Mesodermal cell (in vitro differentiated cells): Measurements from ENCODE around the gene GPR52. TPM values are rescaled to one million over a fixed set of nuclear protein-coding genes. Genes with fewer than 3 reads are reported as not detected.
"Not testable (repeated sequence)": the region's sequence is repeated elsewhere in the genome, so short reads cannot be mapped to it uniquely, and the experiment has no call there.

ENCODE experiments used
- H3K27ac ChIP-seq: 2 replicates; pipeline ENCODE4 v1.7.0; 2013; ENCODE audit warnings: mild to moderate bottlenecking, low read depth, low read length, moderate library complexity; ENCODE audit not compliant: severe bottlenecking
- H3K36me3 ChIP-seq: 2 replicates; pipeline ENCODE4 v1.7.1; 2013; ENCODE audit warnings: mild to moderate bottlenecking, low read length, moderate library complexity; ENCODE audit not compliant: control insufficient read depth, insufficient read depth
- H3K4me1 ChIP-seq: one replicate; pipeline ENCODE4 v1.7.1; 2013; ENCODE audit warnings: mild to moderate bottlenecking, low read length; ENCODE audit not compliant: insufficient read depth, control insufficient read depth, poor library complexity, severe bottlenecking
- H3K4me3 ChIP-seq: 2 replicates; pipeline ENCODE4 v1.7.0; 2013; ENCODE audit warnings: low read length, control low read depth, mild to moderate bottlenecking; ENCODE audit not compliant: insufficient read depth, poor library complexity, severe bottlenecking; ENCODE audit errors: extremely low read depth
- H3K9me3 ChIP-seq: 2 replicates; pipeline ENCODE4 v1.7.1; 2013; ENCODE audit warnings: mild to moderate bottlenecking, low read length, moderate library complexity; ENCODE audit not compliant: control insufficient read depth
- WGBS, 2 experiments: methylation state at CpG; one replicate each; pipeline ENCODE4 v1.1.5; 2013; ENCODE audit warnings: missing lambda C conversion rate in 2 of 2; ENCODE audit not compliant: insufficient coverage in 2 of 2; 5-methylcytosine and 5-hydroxymethylcytosine counted together
- polyA plus RNA-seq, 2 experiments: library from polyadenylated mRNA; stranded (reverse); fragments of 50-300 nt; gene quantifications; one replicate each; pipeline ENCODE4 v1.2.3, GENCODE V29; 2013

Gene GPR52
- not detected for polyA plus RNA-seq (2013, experiment 1 of 2)
- polyA plus RNA-seq (2013, experiment 2 of 2), result not detected

GRCh38 chr1:174447866-174448530 is at the start of gene GPR52:
TSS of gene GPR52 (plus strand) at chr1:174447964. CDS start at chr1:174448112, 148 bp downstream.
- Histone ChIP-seq H3K27ac (no peak within 1 kb of the TSS), H3K4me1 (no peaks in the 10 kb centered on the region), H3K36me3 (no peaks in the 10 kb centered on the region), H3K9me3 (no peaks in the 10 kb centered on the region), H3K4me3 (no peak within 1 kb of the TSS)
- WGBS, 2 experiments, result 81 to 92% methylated on average over 6 to 7 of the region's 11 CpGs

DNA sequence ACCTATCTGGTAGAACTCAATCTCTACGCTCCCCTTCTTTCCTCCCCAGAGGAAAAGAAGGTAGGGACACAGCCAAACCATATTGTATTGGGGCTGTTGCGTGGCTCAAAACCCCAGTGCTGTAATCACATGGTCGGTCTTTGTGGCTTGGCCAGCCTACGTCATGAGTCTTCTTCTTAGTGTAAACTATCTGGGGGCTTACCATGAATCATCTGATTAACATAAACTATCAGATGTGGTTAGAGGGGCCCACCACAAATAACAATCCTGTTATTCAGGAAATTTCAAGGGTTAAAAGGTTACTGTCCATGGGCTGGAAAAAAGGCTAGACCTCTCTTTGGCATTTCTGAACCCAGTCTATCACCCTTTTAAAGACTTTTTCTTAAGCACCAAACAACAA is 49.5 kb upstream of the GPR52 start:
- H3K4me3 ChIP-seq, result no peak overlapping the region
- no peak overlapping the region for H3K27ac ChIP-seq
- WGBS, 2 experiments, result 100% methylated on average over 1 of the region's 4 CpGs; no CpG with 5 or more reads in 1 of the 2 experiments
- H3K4me1 ChIP-seq, result peaks cover 5% of the 10 kb centered on the region
- no peaks in the 10 kb centered on the region for H3K9me3 ChIP-seq
- H3K36me3 ChIP-seq, result no peaks in the 10 kb centered on the region

GRCh38 chr1:174399211-174399610 is 48.6 kb upstream of the GPR52 start:
- no peaks in the 10 kb centered on the region for H3K9me3 ChIP-seq
- H3K36me3 ChIP-seq, result no peaks in the 10 kb centered on the region
- peaks cover 5% of the 10 kb centered on the region for H3K4me1 ChIP-seq
- H3K4me3 ChIP-seq, result no peak overlapping the region
- WGBS, 2 experiments, result 67% methylated on average over 1 of the region's 1 CpG; no CpG with 5 or more reads in 1 of the 2 experiments
- no peak overlapping the region for H3K27ac ChIP-seq

GRCh38 chr1:174401075-174401474 is 46.7 kb upstream of the GPR52 start:
- no peak overlapping the region for H3K27ac ChIP-seq
- no peaks in the 10 kb centered on the region for H3K9me3 ChIP-seq
- H3K4me3 ChIP-seq, result no peak overlapping the region
- WGBS, 2 experiments, result 94% methylated on average over 2 to 3 of the region's 4 CpGs
- no peaks in the 10 kb centered on the region for H3K36me3 ChIP-seq
- H3K4me1 ChIP-seq, result peaks cover 5% of the 10 kb centered on the region

- Histone ChIP-seq H3K9me3 (no peaks in the 10 kb centered on the region), H3K36me3 (no peaks in the 10 kb centered on the region), H3K27ac (no peak overlapping the region), H3K4me1 (no peaks in the 10 kb centered on the region), H3K4me3 (no peak overlapping the region)
- no CpG with 5 or more reads among the region's 1 CpG for WGBS, 2 experiments
Measured at GRCh38 chr1:174405219-174405618, 42.5 kb upstream of the GPR52 start.

GRCh38 chr1:174406421-174406820 is 41.3 kb upstream of the GPR52 start:
- Histone ChIP-seq H3K36me3 (no peaks in the 10 kb centered on the region), H3K4me1 (no peaks in the 10 kb centered on the region), H3K27ac (no peak overlapping the region), H3K9me3 (no peaks in the 10 kb centered on the region), H3K4me3 (no peak overlapping the region)
- 72 to 80% methylated on average over 2 to 4 of the region's 4 CpGs for WGBS, 2 experiments

DNA sequence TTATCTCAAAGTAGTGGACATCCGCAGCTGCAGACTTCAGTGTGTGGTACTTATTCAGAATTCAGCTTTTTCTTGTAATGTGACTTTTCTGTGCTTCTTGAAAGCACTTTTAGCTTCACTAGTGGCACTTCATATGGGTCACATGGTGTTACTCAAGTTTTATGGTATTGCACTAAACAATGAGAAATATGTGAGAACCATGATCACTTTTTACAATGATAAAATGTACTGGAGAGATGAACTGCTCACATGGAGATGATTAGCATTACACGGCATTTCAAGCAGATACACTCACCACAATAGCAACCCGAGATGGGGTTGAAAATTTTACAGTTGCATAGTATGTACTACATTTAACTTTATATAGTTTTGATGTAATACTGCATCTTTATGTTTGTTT is 40.1 kb upstream of the GPR52 start:
- no peaks in the 10 kb centered on the region for H3K36me3 ChIP-seq
- WGBS, 2 experiments, result no CpG with 5 or more reads among the region's 3 CpGs
- H3K27ac ChIP-seq, result no peak overlapping the region
- H3K9me3 ChIP-seq, result no peaks in the 10 kb centered on the region
- H3K4me1 ChIP-seq, result no peaks in the 10 kb centered on the region
- no peak overlapping the region for H3K4me3 ChIP-seq

DNA sequence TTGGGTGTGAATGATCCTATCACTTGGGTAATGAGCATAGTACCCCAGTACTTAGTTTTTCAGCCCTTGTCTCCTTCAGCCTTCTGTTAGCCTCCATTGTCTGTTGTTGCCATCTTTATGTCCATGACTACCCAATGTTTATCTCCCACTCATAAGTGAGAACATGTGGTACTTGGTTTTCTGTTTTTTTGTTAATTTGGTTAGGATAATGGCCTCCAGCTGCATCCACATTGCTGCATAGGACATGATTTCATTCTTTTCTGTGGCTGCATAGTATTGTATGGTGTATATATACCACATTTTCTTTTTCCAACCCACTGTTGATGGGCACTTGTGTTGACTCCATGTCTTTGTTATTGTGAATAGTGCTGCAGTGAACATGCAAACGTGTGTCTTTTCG is 39.6 kb upstream of the GPR52 start:
- no peaks in the 10 kb centered on the region for H3K9me3 ChIP-seq
- H3K4me3 ChIP-seq, result no peak overlapping the region
- no peaks in the 10 kb centered on the region for H3K4me1 ChIP-seq
- H3K36me3 ChIP-seq, result no peaks in the 10 kb centered on the region
- 73% methylated on average over 2 of the region's 2 CpGs; no CpG with 5 or more reads in 1 of the 2 experiments for WGBS, 2 experiments
- H3K27ac ChIP-seq, result no peak overlapping the region

GRCh38 chr1:174409801-174410200 is 38.0 kb upstream of the GPR52 start:
- 75 to 89% methylated on average over 1 of the region's 3 CpGs for WGBS, 2 experiments
- H3K9me3 ChIP-seq, H3K4me1 ChIP-seq, H3K4me3 ChIP-seq, H3K36me3 ChIP-seq, H3K27ac ChIP-seq: not testable (repeated sequence)

DNA sequence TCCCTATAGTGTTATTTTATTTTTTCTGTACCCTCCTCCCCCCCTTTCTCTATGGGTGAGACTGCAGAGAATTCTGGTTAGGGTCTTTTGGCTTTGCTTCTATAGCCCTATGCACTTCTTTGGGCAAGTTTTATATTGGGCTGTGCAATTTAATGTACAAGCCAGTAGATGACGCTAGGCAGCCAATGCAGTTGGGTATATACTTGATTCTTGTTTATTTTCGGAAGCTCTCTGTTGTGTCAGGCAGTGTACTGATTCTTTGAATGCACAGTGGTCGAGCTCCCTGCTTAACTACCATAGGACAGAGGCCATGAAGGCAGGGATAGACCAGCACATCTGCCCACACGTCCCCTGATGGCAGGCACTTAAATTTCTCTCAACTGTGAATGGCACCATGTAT is 34.1 kb upstream of the GPR52 start:
- H3K4me3 ChIP-seq, result no peak overlapping the region
- H3K4me1 ChIP-seq, result no peaks in the 10 kb centered on the region
- 74 to 89% methylated on average over 3 of the region's 4 CpGs for WGBS, 2 experiments
- no peaks in the 10 kb centered on the region for H3K36me3 ChIP-seq
- no peaks in the 10 kb centered on the region for H3K9me3 ChIP-seq
- H3K27ac ChIP-seq, result no peak overlapping the region

GRCh38 chr1:174414203-174414602 is 33.6 kb upstream of the GPR52 start:
- no peaks in the 10 kb centered on the region for H3K4me1 ChIP-seq
- no peaks in the 10 kb centered on the region for H3K36me3 ChIP-seq
- no CpG with 5 or more reads among the region's 1 CpG for WGBS, 2 experiments
- no peak overlapping the region for H3K27ac ChIP-seq
- no peak overlapping the region for H3K4me3 ChIP-seq
- H3K9me3 ChIP-seq, result no peaks in the 10 kb centered on the region
